GM12872 (cell line): ENCODE results near the gene MBD3L5.
"Not testable (repeated sequence)": the region's sequence is repeated elsewhere in the genome, so short reads cannot be mapped to it uniquely, and the experiment has no call there.

Source experiments
- CTCF ChIP-seq: IDR thresholded peaks from 3 replicates; pipeline ENCODE4 v1.5.1; 2011; ENCODE audit warnings: low read depth, mild to moderate bottlenecking, low read length, moderate library complexity; ENCODE audit not compliant: insufficient read depth

The MBD3L5 gene

GRCh38 chr19:7013678-7014077 is 16.7 kb upstream of the MBD3L5 start:
- TF ChIP-seq CTCF: no peak

GRCh38 chr19:7018828-7019227 is 11.6 kb upstream of the MBD3L5 start:
- TF ChIP-seq CTCF: no peak

GRCh38 chr19:7021331-7021730 is 9.0 kb upstream of the MBD3L5 start, which contains the start of gene MBD3L2B:
Gene MBD3L2B (minus strand): TSS chr19:7021431. CDS start chr19:7021397, 34 bp downstream.
- not testable (repeated sequence) for TF ChIP-seq CTCF

GRCh38 chr19:7040079-7040478 is 9.7 kb downstream of the MBD3L5 start, which contains the start of gene MBD3L4:
Gene MBD3L4 (minus strand): TSS chr19:7040179. CDS start chr19:7040144, 35 bp downstream.
- not testable (repeated sequence) for TF ChIP-seq CTCF

- not testable (repeated sequence) for TF ChIP-seq CTCF
Measured at GRCh38 chr19:7049021-7049420, 18.6 kb downstream of the MBD3L5 start, which contains the start of gene MBD3L2. Gene MBD3L2 (plus strand): TSS chr19:7049321. CDS start chr19:7049374, 53 bp downstream.

- TF ChIP-seq CTCF: not testable (repeated sequence)
Measured at GRCh38 chr19:7058576-7058975, 28.2 kb downstream of the MBD3L5 start, which contains the start of gene MBD3L3. Gene MBD3L3 (minus strand): TSS chr19:7058676. CDS start chr19:7058605, 71 bp downstream.

- TF ChIP-seq CTCF: no peak
Measured at GRCh38 chr19:7063339-7063738, 33.0 kb downstream of the MBD3L5 start.
